K562 (cell line): ENCODE results near the gene TMCO4.

ENCODE experiments used
- CTCF ChIP-seq, 3 experiments: IDR thresholded peaks in 2 of 3; conservative IDR thresholded peaks in 1 of 3; 2 replicates each; pipeline ENCODE4 v1.5.1; 2011 to 2012; ENCODE audit warnings: low read length in 3 of 3, mild to moderate bottlenecking in 3 of 3, control low read depth in 2 of 3, improper control_type of control experiment in 1 of 3, inconsistent platforms in 1 of 3, low read depth in 1 of 3, mixed read lengths in 1 of 3, moderate library complexity in 1 of 3; ENCODE audit not compliant: insufficient read depth in 2 of 3
- ETV5 ChIP-seq: sonication (generic); formaldehyde crosslinking; IDR thresholded peaks from 2 replicates; pipeline ENCODE4 v1.4.0; 2020; ENCODE audit warnings: low read depth, mild to moderate bottlenecking, missing genetic modification reagents
- FOS ChIP-seq: IDR thresholded peaks from 3 replicates; pipeline ENCODE4 v1.6.1; 2011; ENCODE audit not compliant: insufficient read length; ENCODE audit errors: extremely low read depth
- TAF1 ChIP-seq: IDR thresholded peaks from 2 replicates; pipeline ENCODE4 v1.6.1; 2011; ENCODE audit warnings: mild to moderate bottlenecking, low read length, moderate library complexity; ENCODE audit not compliant: insufficient read depth, control insufficient read depth, severe bottlenecking; ENCODE audit errors: extremely low read depth
- ZBTB26 ChIP-seq: fragments of 450-650 bp; formaldehyde crosslinking; IDR thresholded peaks from 2 replicates; pipeline ENCODE4 v1.4.0; 2022; ENCODE audit warnings: missing genetic modification characterization

GRCh38 chr1:19845555-19845954 lies 45.8 kb upstream of the TMCO4 start:
- TF ChIP-seq FOS (no peak), CTCF (IDR thresholded peaks at IDR 0.05 in 2 of 3, conservative IDR thresholded peaks at IDR 0.05 in 1 of 3; ENCODE audit: insufficient read depth in 2 of 3, low read depth in 1 of 3, low read length in 3 of 3) (no peak), TAF1 (no peak), ZBTB26 (no peak), ETV5 (CRISPR knock-in tag) (no peak)
